Measurements from ENCODE around the gene CACNA2D3.

DNA sequence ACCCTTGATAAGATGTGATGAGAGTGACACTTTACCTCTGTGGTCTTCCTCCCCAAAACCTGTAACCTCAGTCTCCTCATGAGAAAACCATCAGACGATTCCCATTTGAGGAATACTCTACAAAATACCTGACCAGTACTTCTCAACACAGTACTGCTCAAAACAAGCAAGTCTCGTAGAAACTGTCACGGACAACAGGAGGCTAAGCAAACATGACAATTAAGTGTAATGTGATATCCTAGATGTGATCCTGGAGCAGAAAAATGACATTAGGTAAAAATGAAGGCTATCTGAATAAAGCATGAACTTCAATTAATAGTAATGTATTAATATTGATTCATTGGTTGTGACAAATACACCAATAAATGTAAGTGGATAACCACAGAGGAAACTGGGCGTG is 113.6 kb downstream of the CACNA2D3 start:
- TF ChIP-seq CTCF (conservative IDR thresholded peaks at IDR 0.05 in 1 of 2, IDR thresholded peaks at IDR 0.05 in 1 of 2; ENCODE audit: extremely low read depth in 1 of 2, insufficient read depth in 1 of 2, low read depth in 1 of 2, low read length in 2 of 2) = no peak
- TF ChIP-seq EZH2 (IDR thresholded peaks at IDR 0.05; ENCODE audit: borderline replicate concordance, low read length) = no peak
